Measurements from ENCODE around the gene MIS18A. TPM values are rescaled to one million over a fixed set of nuclear protein-coding genes. Genes with fewer than 3 reads are reported as not detected.

MIS18A gene
- polyA plus RNA-seq, 1 donor from 2014 or later = 15.9 TPM

DNA sequence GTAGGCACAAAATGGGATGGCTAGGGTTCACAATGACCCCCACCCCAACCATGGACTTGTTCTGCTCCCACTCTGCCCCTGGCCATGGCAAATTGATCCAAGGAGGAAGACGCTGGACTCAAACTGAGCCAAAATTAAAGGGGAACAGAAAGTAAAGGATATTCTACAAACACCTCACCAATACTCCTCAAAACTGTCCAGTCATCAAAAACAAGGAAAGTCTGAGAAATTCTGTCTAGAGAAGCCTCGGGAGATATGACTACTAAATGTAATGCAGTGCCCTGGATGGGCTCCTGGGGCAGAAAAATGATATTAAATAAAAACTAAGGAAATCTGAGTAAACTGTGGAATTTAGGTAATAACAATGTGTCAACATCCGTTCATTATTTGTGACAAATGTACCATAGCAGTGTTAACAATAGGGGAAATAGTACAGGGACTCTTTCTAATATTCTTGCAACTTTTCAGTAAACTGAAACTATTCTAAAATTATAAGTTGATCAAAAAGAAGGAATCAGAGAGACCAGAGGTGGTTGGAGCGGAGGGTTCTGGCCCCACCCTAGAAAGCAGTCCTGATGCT is 45.0 kb downstream of the MIS18A start:
- no peak overlapping the region for H3K4me2 ChIP-seq (ENCODE audit: low read length)
- H3K27me3 ChIP-seq (ENCODE audit: insufficient read depth, low read depth, low read length) = no peaks in the 10 kb centered on the region
- H3K27ac ChIP-seq (ENCODE audit: low read length) = no peak overlapping the region
- H2AFZ ChIP-seq (ENCODE audit: low read depth, low read length) = no peak overlapping the region
- no peaks in the 10 kb centered on the region for H3F3A ChIP-seq (ENCODE audit: insufficient read depth, low read length, poor library complexity, severe bottlenecking)
- H3K9me3 ChIP-seq (ENCODE audit: low read length) = no peaks in the 10 kb centered on the region
- H3K79me2 ChIP-seq (replicated peaks; ENCODE audit: insufficient read depth, low read length) = no peaks in the 10 kb centered on the region
- H3K9ac ChIP-seq (ENCODE audit: low read length) = no peak overlapping the region
- H3K36me3 ChIP-seq (ENCODE audit: insufficient read depth, low read length) = no peaks in the 10 kb centered on the region
- TF ChIP-seq SMC3 (conservative IDR thresholded peaks at IDR 0.05; ENCODE audit: poor library complexity) (no peak), RAD21 (conservative IDR thresholded peaks at IDR 0.05) (no peak), EZH2 (IDR thresholded peaks at IDR 0.05; ENCODE audit: borderline replicate concordance, insufficient read depth, low read length, poor library complexity, severe bottlenecking) (no peak), EP300 (conservative IDR thresholded peaks at IDR 0.05; ENCODE audit: poor library complexity, severe bottlenecking) (no peak), TAF1 (IDR thresholded peaks at IDR 0.05; ENCODE audit: low read depth) (no peak), POLR2AphosphoS5 (IDR thresholded peaks at IDR 0.05) (no peak), MXI1 (conservative IDR thresholded peaks at IDR 0.05; ENCODE audit: poor library complexity, severe bottlenecking) (no peak)
- TF ChIP-seq, protein P1, sequence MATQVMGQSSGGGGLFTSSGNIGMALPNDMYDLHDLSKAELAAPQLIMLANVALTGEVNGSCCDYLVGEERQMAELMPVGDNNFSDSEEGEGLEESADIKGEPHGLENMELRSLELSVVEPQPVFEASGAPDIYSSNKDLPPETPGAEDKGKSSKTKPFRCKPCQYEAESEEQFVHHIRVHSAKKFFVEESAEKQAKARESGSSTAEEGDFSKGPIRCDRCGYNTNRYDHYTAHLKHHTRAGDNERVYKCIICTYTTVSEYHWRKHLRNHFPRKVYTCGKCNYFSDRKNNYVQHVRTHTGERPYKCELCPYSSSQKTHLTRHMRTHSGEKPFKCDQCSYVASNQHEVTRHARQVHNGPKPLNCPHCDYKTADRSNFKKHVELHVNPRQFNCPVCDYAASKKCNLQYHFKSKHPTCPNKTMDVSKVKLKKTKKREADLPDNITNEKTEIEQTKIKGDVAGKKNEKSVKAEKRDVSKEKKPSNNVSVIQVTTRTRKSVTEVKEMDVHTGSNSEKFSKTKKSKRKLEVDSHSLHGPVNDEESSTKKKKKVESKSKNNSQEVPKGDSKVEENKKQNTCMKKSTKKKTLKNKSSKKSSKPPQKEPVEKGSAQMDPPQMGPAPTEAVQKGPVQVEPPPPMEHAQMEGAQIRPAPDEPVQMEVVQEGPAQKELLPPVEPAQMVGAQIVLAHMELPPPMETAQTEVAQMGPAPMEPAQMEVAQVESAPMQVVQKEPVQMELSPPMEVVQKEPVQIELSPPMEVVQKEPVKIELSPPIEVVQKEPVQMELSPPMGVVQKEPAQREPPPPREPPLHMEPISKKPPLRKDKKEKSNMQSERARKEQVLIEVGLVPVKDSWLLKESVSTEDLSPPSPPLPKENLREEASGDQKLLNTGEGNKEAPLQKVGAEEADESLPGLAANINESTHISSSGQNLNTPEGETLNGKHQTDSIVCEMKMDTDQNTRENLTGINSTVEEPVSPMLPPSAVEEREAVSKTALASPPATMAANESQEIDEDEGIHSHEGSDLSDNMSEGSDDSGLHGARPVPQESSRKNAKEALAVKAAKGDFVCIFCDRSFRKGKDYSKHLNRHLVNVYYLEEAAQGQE (IDR thresholded peaks at IDR 0.05; ENCODE audit: borderline replicate concordance) = no peak
- TF ChIP-seq, protein P2, sequence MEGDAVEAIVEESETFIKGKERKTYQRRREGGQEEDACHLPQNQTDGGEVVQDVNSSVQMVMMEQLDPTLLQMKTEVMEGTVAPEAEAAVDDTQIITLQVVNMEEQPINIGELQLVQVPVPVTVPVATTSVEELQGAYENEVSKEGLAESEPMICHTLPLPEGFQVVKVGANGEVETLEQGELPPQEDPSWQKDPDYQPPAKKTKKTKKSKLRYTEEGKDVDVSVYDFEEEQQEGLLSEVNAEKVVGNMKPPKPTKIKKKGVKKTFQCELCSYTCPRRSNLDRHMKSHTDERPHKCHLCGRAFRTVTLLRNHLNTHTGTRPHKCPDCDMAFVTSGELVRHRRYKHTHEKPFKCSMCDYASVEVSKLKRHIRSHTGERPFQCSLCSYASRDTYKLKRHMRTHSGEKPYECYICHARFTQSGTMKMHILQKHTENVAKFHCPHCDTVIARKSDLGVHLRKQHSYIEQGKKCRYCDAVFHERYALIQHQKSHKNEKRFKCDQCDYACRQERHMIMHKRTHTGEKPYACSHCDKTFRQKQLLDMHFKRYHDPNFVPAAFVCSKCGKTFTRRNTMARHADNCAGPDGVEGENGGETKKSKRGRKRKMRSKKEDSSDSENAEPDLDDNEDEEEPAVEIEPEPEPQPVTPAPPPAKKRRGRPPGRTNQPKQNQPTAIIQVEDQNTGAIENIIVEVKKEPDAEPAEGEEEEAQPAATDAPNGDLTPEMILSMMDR (IDR thresholded peaks at IDR 0.05; ENCODE audit: poor library complexity, severe bottlenecking) = no peak
- H4K20me1 ChIP-seq (ENCODE audit: insufficient read depth) = no peaks in the 10 kb centered on the region
- H3K4me3 ChIP-seq (ENCODE audit: low read length) = no peak overlapping the region
- no peaks in the 10 kb centered on the region for H3K9me2 ChIP-seq (ENCODE audit: insufficient read depth, low read length)

DNA sequence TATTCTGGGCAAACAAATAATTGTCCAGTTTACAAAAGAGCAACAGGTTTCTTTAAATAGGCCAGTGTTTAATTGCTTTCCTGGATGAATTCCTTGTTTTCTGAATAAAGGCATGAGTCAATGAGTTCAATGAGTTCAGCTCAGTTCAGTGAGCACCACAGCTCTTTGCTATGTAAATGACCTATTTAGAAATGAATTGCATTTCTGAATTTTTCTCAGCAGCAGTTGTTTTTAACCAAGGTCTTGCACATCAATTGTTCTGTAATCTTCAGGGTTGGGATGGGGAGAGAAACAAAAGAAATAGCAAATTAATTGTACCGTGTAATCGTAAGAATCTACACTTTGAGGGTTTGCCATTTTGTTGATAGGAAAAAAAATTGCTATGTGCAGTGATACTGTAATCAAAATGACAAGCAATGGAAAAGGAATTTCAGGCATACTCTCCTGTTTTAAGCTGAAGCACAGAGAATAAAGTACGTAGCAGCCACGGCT is 45.7 kb downstream of the MIS18A start:
- Histone ChIP-seq H3K9me2 (ENCODE audit: insufficient read depth, low read length) (no peaks in the 10 kb centered on the region), H3K36me3 (ENCODE audit: insufficient read depth, low read length) (no peaks in the 10 kb centered on the region), H4K20me1 (ENCODE audit: insufficient read depth) (no peaks in the 10 kb centered on the region), H3K27ac (ENCODE audit: low read length) (no peak overlapping the region), H3F3A (ENCODE audit: insufficient read depth, low read length, poor library complexity, severe bottlenecking) (no peaks in the 10 kb centered on the region), H2AFZ (ENCODE audit: low read depth, low read length) (no peak overlapping the region), H3K9ac (ENCODE audit: low read length) (no peak overlapping the region), H3K4me2 (ENCODE audit: low read length) (no peak overlapping the region), H3K4me3 (ENCODE audit: low read length) (no peak overlapping the region), H3K27me3 (ENCODE audit: insufficient read depth, low read depth, low read length) (no peaks in the 10 kb centered on the region), H3K9me3 (ENCODE audit: low read length) (no peaks in the 10 kb centered on the region), H3K79me2 (replicated peaks; ENCODE audit: insufficient read depth, low read length) (no peaks in the 10 kb centered on the region)
- TF ChIP-seq EZH2 (IDR thresholded peaks at IDR 0.05; ENCODE audit: borderline replicate concordance, insufficient read depth, low read length, poor library complexity, severe bottlenecking) (no peak), POLR2AphosphoS5 (IDR thresholded peaks at IDR 0.05) (no peak), SMC3 (conservative IDR thresholded peaks at IDR 0.05; ENCODE audit: poor library complexity) (no peak), RAD21 (conservative IDR thresholded peaks at IDR 0.05) (no peak), EP300 (conservative IDR thresholded peaks at IDR 0.05; ENCODE audit: poor library complexity, severe bottlenecking) (no peak), TAF1 (IDR thresholded peaks at IDR 0.05; ENCODE audit: low read depth) (no peak), MXI1 (conservative IDR thresholded peaks at IDR 0.05; ENCODE audit: poor library complexity, severe bottlenecking) (no peak)
- TF ChIP-seq, protein P1 (IDR thresholded peaks at IDR 0.05; ENCODE audit: borderline replicate concordance) = no peak
- TF ChIP-seq, protein P2 (IDR thresholded peaks at IDR 0.05; ENCODE audit: poor library complexity, severe bottlenecking) = no peak

All from neural cell (in vitro differentiated cells).